Measurements from ENCODE around the gene PGGT1B. TPM values are rescaled to one million over a fixed set of nuclear protein-coding genes. Genes with fewer than 3 reads are reported as not detected.

Gene PGGT1B
- polyA plus RNA-seq, 3 donors: 3.2 to 32.6 (median 11.6) TPM

DNA sequence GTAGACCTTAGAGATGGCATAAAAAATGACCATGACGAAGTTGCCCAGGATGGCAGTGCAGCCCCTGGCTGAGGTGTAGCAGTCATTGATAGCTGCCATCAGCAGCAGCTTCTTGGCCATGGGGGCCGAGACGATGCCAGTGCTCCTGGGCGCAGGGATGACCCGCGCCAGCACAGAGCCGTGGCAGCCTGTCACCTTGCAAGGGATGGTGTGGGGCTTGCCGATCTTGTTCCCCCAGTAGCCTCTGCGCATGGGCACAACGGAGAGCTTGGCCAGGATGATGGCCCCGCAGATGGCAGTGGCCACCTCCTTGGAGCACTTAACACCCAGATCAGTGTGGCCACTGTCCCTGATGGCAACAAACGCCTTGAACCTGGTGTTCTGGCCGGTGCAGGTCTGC is 2.1 kb upstream of the PGGT1B start:
- Histone ChIP-seq H3K79me2 (ENCODE audit: insufficient read depth, low read length) (peaks cover 28% of the 10 kb centered on the region), H3K4me3 (replicated peaks in 1 of 3; ENCODE audit: low read depth in 2 of 3, low read length in 3 of 3) (no peak overlapping the region), H2AFZ (ENCODE audit: insufficient read depth, low read depth, low read length, poor library complexity, severe bottlenecking) (no peak overlapping the region), H3K9ac (ENCODE audit: insufficient read depth, low read length, poor library complexity, severe bottlenecking) (no peak overlapping the region), H3K36me3 (replicated peaks in 1 of 2; ENCODE audit: control insufficient read depth in 1 of 2, insufficient read depth in 2 of 2, low read length in 2 of 2) (peaks cover 3 to 15% of the 10 kb centered on the region in 2 donors), H4K20me1 (ENCODE audit: insufficient read depth, low read length) (peaks cover 23% of the 10 kb centered on the region), H3K27ac (ENCODE audit: low read depth in 1 of 2, low read length in 2 of 2) (no peak overlapping the region), H3K27me3 (ENCODE audit: control insufficient read depth in 2 of 2, insufficient read depth in 2 of 2, low read length in 2 of 2) (no peaks in the 10 kb centered on the region), H3K9me3 (replicated peaks in 1 of 2; ENCODE audit: control insufficient read depth in 1 of 2, insufficient read depth in 1 of 2, low read length in 2 of 2) (no peaks in the 10 kb centered on the region), H3K4me1 (ENCODE audit: control insufficient read depth in 1 of 2, insufficient read depth in 2 of 2, low read length in 2 of 2) (peaks cover 19 to 30% of the 10 kb centered on the region in 2 donors), H3K4me2 (replicated peaks; ENCODE audit: extremely low read depth, low read length, poor library complexity, severe bottlenecking) (no peak overlapping the region)
- H3K4me3 Mint-ChIP-seq: peak overlapping the region in 1 of 2 donors; percentile 15
- TF ChIP-seq, protein P1, sequence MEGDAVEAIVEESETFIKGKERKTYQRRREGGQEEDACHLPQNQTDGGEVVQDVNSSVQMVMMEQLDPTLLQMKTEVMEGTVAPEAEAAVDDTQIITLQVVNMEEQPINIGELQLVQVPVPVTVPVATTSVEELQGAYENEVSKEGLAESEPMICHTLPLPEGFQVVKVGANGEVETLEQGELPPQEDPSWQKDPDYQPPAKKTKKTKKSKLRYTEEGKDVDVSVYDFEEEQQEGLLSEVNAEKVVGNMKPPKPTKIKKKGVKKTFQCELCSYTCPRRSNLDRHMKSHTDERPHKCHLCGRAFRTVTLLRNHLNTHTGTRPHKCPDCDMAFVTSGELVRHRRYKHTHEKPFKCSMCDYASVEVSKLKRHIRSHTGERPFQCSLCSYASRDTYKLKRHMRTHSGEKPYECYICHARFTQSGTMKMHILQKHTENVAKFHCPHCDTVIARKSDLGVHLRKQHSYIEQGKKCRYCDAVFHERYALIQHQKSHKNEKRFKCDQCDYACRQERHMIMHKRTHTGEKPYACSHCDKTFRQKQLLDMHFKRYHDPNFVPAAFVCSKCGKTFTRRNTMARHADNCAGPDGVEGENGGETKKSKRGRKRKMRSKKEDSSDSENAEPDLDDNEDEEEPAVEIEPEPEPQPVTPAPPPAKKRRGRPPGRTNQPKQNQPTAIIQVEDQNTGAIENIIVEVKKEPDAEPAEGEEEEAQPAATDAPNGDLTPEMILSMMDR (IDR thresholded peaks at IDR 0.05): no peak
- H3K36me3 Mint-ChIP-seq: peaks cover 17 to 24% of the 10 kb centered on the region in 2 donors
- no peaks in the 10 kb centered on the region for H3K27me3 Mint-ChIP-seq (ENCODE audit: low read depth in 3 of 3)
- intact Hi-C loops (cut with micrococcal nuclease): loop anchor here in 1 of 2 donors (10.0 kb wide), 1 partner anchor 90 kb away; no protein-coding TSS in a partner anchor
- WGBS (ENCODE audit: insufficient coverage): 100% methylated on average over 10 of the region's 13 CpGs
- H3K27ac Mint-ChIP-seq: peak overlapping the region in 1 of 7 donors; percentile 3
- H3K4me1 Mint-ChIP-seq: peaks cover 32% of the 10 kb centered on the region
- H3K9me3 Mint-ChIP-seq: peaks cover 0 to 3% (median 0%) of the 10 kb centered on the region in 7 donors
- no peak for DNase-seq

DNA sequence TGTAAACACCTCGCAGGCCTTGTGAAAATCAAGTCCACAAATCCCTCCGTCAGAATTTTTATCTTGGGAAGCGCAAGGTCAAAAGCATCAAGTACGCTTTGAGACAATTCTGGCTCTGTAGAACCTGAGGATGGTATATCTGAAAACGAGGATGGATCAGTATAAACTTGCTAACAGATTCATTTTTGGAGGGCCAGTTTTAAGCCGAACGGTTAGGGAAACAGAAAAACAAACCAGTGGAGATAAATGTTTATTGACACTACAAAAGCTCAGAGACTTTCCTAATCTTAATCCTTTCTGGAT is 352 bp upstream of the PGGT1B start:
- peak overlapping the region; percentile 87 for H3K9ac ChIP-seq (ENCODE audit: insufficient read depth, low read length, poor library complexity, severe bottlenecking)
- H3K4me1 ChIP-seq (ENCODE audit: control insufficient read depth in 1 of 2, insufficient read depth in 2 of 2, low read length in 2 of 2): peaks cover 26 to 43% of the 10 kb centered on the region in 2 donors
- Mint-ChIP-seq H3K27ac (peak overlapping the region; percentile 88 to 98 (median 96)), H3K4me1 (peaks cover 50% of the 10 kb centered on the region), H3K9me3 (peaks cover 0 to 3% (median 0%) of the 10 kb centered on the region in 7 donors), H3K27me3 (ENCODE audit: low read depth in 3 of 3) (no peaks in the 10 kb centered on the region), H3K36me3 (peaks cover 16 to 26% of the 10 kb centered on the region in 2 donors), H3K4me3 (peak overlapping the region; percentile 98 to 99)
- peak overlapping the region; percentile 74 to 98 (median 85) for H3K4me3 ChIP-seq (replicated peaks in 1 of 3; ENCODE audit: low read depth in 2 of 3, low read length in 3 of 3)
- 53% methylated on average over 5 of the region's 7 CpGs for WGBS (ENCODE audit: insufficient coverage)
- intact Hi-C loops (cut with micrococcal nuclease): loop anchor here in 1 of 2 donors (10.0 kb wide), 1 partner anchor 88 kb away; no protein-coding TSS in a partner anchor
- H3K9me3 ChIP-seq (replicated peaks in 1 of 2; ENCODE audit: control insufficient read depth in 1 of 2, insufficient read depth in 1 of 2, low read length in 2 of 2): no peaks in the 10 kb centered on the region
- no peaks in the 10 kb centered on the region for H3K27me3 ChIP-seq (ENCODE audit: control insufficient read depth in 2 of 2, insufficient read depth in 2 of 2, low read length in 2 of 2)
- peak overlapping the region; percentile 94 for H2AFZ ChIP-seq (ENCODE audit: insufficient read depth, low read depth, low read length, poor library complexity, severe bottlenecking)
- TF ChIP-seq, protein P1 (IDR thresholded peaks at IDR 0.05): no peak
- H3K4me2 ChIP-seq (replicated peaks; ENCODE audit: extremely low read depth, low read length, poor library complexity, severe bottlenecking): peak overlapping the region; percentile 89
- H3K36me3 ChIP-seq (replicated peaks in 1 of 2; ENCODE audit: control insufficient read depth in 1 of 2, insufficient read depth in 2 of 2, low read length in 2 of 2): peaks cover 0 to 22% of the 10 kb centered on the region in 2 donors
- H3K27ac ChIP-seq (ENCODE audit: low read depth in 1 of 2, low read length in 2 of 2): peak overlapping the region; percentile 61 to 93
- peaks cover 46% of the 10 kb centered on the region for H3K79me2 ChIP-seq (ENCODE audit: insufficient read depth, low read length)
- peaks cover 41% of the 10 kb centered on the region for H4K20me1 ChIP-seq (ENCODE audit: insufficient read depth, low read length)
- no peak for DNase-seq

Measured in CD14-positive monocyte (primary cell).